IMR-90 (cell line): ENCODE measurements around the gene CHRM5. TPM values are rescaled to one million over a fixed set of nuclear protein-coding genes. Genes with fewer than 3 reads are reported as not detected.

Source experiments
- ATAC-seq: fragments of 200-7000 bp; cut with Tn5 transposase; 2 replicates; pipeline ENCODE4 v1.9.1; 2020; ENCODE audit warnings: low read depth, mild to moderate bottlenecking, moderate library complexity
- BruUV-seq: library from RNA; stranded (reverse); fragments of 400-500 nt; replicated peaks from 2 replicates; lab custom pipeline; 2021; lab: Mats Ljungman, UMichigan
- CTCF ChIA-PET: fragments of 300-600 bp; formaldehyde crosslinking; extraction: SDS; loops from one replicate; lab custom pipeline; 2021; ENCODE audit warnings: antibody characterized with exemption; lab: Yijun Ruan, JAX
- POLR2A ChIA-PET: fragments of 300-600 bp; sonication (Branson Sonifier 250); formaldehyde crosslinking; loops from one replicate; lab custom pipeline; 2022; ENCODE audit warnings: antibody characterized with exemption; ENCODE audit not compliant: unreplicated experiment; lab: Charles Lee
- DNase-seq: peaks from one replicate; pipeline ENCODE4 v3.0.0; 2013
- H2AFZ ChIP-seq: replicated peaks from 2 replicates; pipeline ENCODE3; 2013; ENCODE audit warnings: low read length, mild to moderate bottlenecking; ENCODE audit not compliant: poor library complexity
- H2AK5ac ChIP-seq: 2 replicates; pipeline ENCODE4 v1.6.1; 2013; ENCODE audit warnings: low read depth, low read length, inconsistent platforms
- H2AK9ac ChIP-seq: replicated peaks from 2 replicates; pipeline ENCODE3; 2013; ENCODE audit warnings: mild to moderate bottlenecking, low read depth, low read length, moderate library complexity; ENCODE audit not compliant: poor library complexity
- H2BK120ac ChIP-seq: 2 replicates; pipeline ENCODE4 v1.6.1; 2013; ENCODE audit warnings: low read depth, low read length, inconsistent platforms
- H2BK15ac ChIP-seq: 3 replicates; pipeline ENCODE4 v1.6.1; 2013; ENCODE audit warnings: low read depth, low read length, inconsistent platforms
- H2BK20ac ChIP-seq: 2 replicates; pipeline ENCODE4 v1.6.1; 2013; ENCODE audit warnings: low read depth, mild to moderate bottlenecking, inconsistent platforms, low read length, moderate library complexity
- H2BK5ac ChIP-seq: 2 replicates; pipeline ENCODE4 v1.6.1; 2013; ENCODE audit warnings: mild to moderate bottlenecking, low read depth, low read length, inconsistent platforms; ENCODE audit not compliant: poor library complexity, severe bottlenecking
- H3K14ac ChIP-seq: replicated peaks from 2 replicates; pipeline ENCODE4 v1.6.1; 2013; ENCODE audit warnings: low read depth, low read length, inconsistent platforms
- H3K18ac ChIP-seq: 2 replicates; pipeline ENCODE4 v1.6.1; 2013; ENCODE audit warnings: low read depth, low read length, control low read depth
- H3K23ac ChIP-seq: 2 replicates; pipeline ENCODE4 v1.6.1; 2013; ENCODE audit warnings: low read depth, low read length, inconsistent platforms
- H3K27ac ChIP-seq: 2 replicates; pipeline ENCODE4 v1.5.1; 2013; ENCODE audit warnings: mild to moderate bottlenecking, control low read depth, low read length; ENCODE audit not compliant: insufficient read depth
- H3K27me3 ChIP-seq: 2 replicates; pipeline ENCODE4 v1.6.1; 2013; ENCODE audit warnings: low read length; ENCODE audit not compliant: control insufficient read depth, insufficient read depth
- H3K36me3 ChIP-seq: 2 replicates; pipeline ENCODE4 v1.6.1; 2013; ENCODE audit warnings: low read length, mixed read lengths; ENCODE audit not compliant: control insufficient read depth, insufficient read depth
- H3K4ac ChIP-seq: 2 replicates; pipeline ENCODE4 v1.6.1; 2013; ENCODE audit warnings: low read depth, low read length, inconsistent platforms
- H3K4me1 ChIP-seq: 2 replicates; pipeline ENCODE4 v1.6.1; 2013; ENCODE audit warnings: low read length, mixed read lengths; ENCODE audit not compliant: control insufficient read depth, insufficient read depth
- H3K4me2 ChIP-seq: 2 replicates; pipeline ENCODE4 v1.6.1; 2013; ENCODE audit warnings: low read depth, mild to moderate bottlenecking, control low read depth, low read length, moderate library complexity
- H3K4me3 ChIP-seq: 2 replicates; pipeline ENCODE4 v1.5.1; 2013; ENCODE audit warnings: low read depth, mild to moderate bottlenecking, control low read depth, low read length, moderate library complexity; ENCODE audit not compliant: insufficient read depth
- H3K56ac ChIP-seq: 2 replicates; pipeline ENCODE4 v1.6.1; 2013; ENCODE audit warnings: low read length, inconsistent platforms; ENCODE audit not compliant: insufficient read depth; ENCODE audit errors: extremely low read depth
- H3K79me1 ChIP-seq, 2 experiments: 2 replicates each; pipeline ENCODE4 v1.6.1; 2013; ENCODE audit warnings: low read length in 2 of 2, inconsistent platforms in 1 of 2, low read depth in 1 of 2
- H3K9ac ChIP-seq: 2 replicates; pipeline ENCODE4 v1.6.1; 2013; ENCODE audit warnings: low read depth, low read length, control low read depth
- H3K9me1 ChIP-seq: 2 replicates; pipeline ENCODE4 v1.6.1; 2013; ENCODE audit warnings: low read length, inconsistent platforms; ENCODE audit not compliant: insufficient read depth
- H3K9me3 ChIP-seq: 2 replicates; pipeline ENCODE4 v1.6.1; 2013; ENCODE audit warnings: low read length; ENCODE audit not compliant: control insufficient read depth, insufficient read depth
- H4K20me1 ChIP-seq: 2 replicates; pipeline ENCODE4 v1.6.1; 2013; ENCODE audit warnings: low read length, inconsistent platforms; ENCODE audit not compliant: insufficient read depth
- H4K5ac ChIP-seq: 2 replicates; pipeline ENCODE4 v1.6.1; 2013; ENCODE audit warnings: mild to moderate bottlenecking, low read depth, low read length, control low read depth
- H4K8ac ChIP-seq, 2 experiments: 2 replicates each; pipeline ENCODE4 v1.6.1; 2013; ENCODE audit warnings: low read depth in 2 of 2, low read length in 2 of 2, control low read depth in 1 of 2, inconsistent platforms in 1 of 2
- H4K91ac ChIP-seq: 2 replicates; pipeline ENCODE4 v1.6.1; 2013; ENCODE audit warnings: low read depth, low read length, inconsistent platforms; ENCODE audit not compliant: insufficient read depth
- BHLHE40 ChIP-seq: fragments of 150-350 bp; IDR thresholded peaks from 2 replicates; pipeline ENCODE4 v1.6.1; 2016; ENCODE audit warnings: mild to moderate bottlenecking, low read depth, low read length
- CEBPB ChIP-seq: IDR thresholded peaks from 2 replicates; pipeline ENCODE4 v1.6.1; 2012; ENCODE audit warnings: low read depth, low read length, improper control_type of control experiment
- CHD1 ChIP-seq: IDR thresholded peaks from 2 replicates; pipeline ENCODE4 v1.6.1; 2012; ENCODE audit warnings: low read depth, low read length, improper control_type of control experiment
- ELK1 ChIP-seq: fragments of 150-350 bp; IDR thresholded peaks from 2 replicates; pipeline ENCODE4 v1.6.1; 2016; ENCODE audit warnings: low read depth, mild to moderate bottlenecking, low read length, moderate library complexity, borderline replicate concordance
- MAFK ChIP-seq: IDR thresholded peaks from 2 replicates; pipeline ENCODE4 v1.6.1; 2012; ENCODE audit warnings: low read depth, low read length, improper control_type of control experiment
- MAZ ChIP-seq: IDR thresholded peaks from 2 replicates; pipeline ENCODE4 v1.6.1; 2012; ENCODE audit warnings: low read depth, mild to moderate bottlenecking, low read length, improper control_type of control experiment, moderate library complexity, borderline replicate concordance
- MXI1 ChIP-seq: IDR thresholded peaks from 2 replicates; pipeline ENCODE4 v1.6.1; 2012; ENCODE audit warnings: low read depth, mild to moderate bottlenecking, low read length, moderate library complexity, borderline replicate concordance
- POLR2A ChIP-seq: IDR thresholded peaks from 2 replicates; pipeline ENCODE4 v1.6.1; 2012; ENCODE audit warnings: mild to moderate bottlenecking, low read depth, low read length
- RAD21 ChIP-seq: IDR thresholded peaks from 2 replicates; pipeline ENCODE4 v1.6.1; 2012; ENCODE audit warnings: low read length, improper control_type of control experiment
- RCOR1 ChIP-seq: IDR thresholded peaks from 2 replicates; pipeline ENCODE4 v1.6.1; 2012; ENCODE audit warnings: mild to moderate bottlenecking, low read length, improper control_type of control experiment; ENCODE audit not compliant: insufficient replicate concordance
- RFX5 ChIP-seq: IDR thresholded peaks from 2 replicates; pipeline ENCODE4 v1.8.0; 2012; ENCODE audit warnings: low read depth, mild to moderate bottlenecking, low read length, moderate library complexity
- SMC3 ChIP-seq: fragments of 150-350 bp; IDR thresholded peaks from 2 replicates; pipeline ENCODE4 v1.6.1; 2016; ENCODE audit warnings: low read depth, mild to moderate bottlenecking, antibody characterized with exemption, low read length, moderate library complexity
- USF2 ChIP-seq: fragments of 150-350 bp; IDR thresholded peaks from 2 replicates; pipeline ENCODE4 v1.6.1; 2017; ENCODE audit warnings: mild to moderate bottlenecking, antibody characterized with exemption, low read length, low read depth
- WGBS, 2 experiments: methylation state at CpG; one replicate each; pipeline versions ENCODE4 v1.1.5 to v1.1.7; 2013; ENCODE audit warnings: missing lambda C conversion rate in 2 of 2; ENCODE audit not compliant: insufficient read length in 1 of 2; ENCODE audit errors: extremely low coverage in 2 of 2; 5-methylcytosine and 5-hydroxymethylcytosine counted together
- dilution Hi-C: fragments of 300-500 bp; cut with HindIII; formaldehyde crosslinking; loops from one replicate; pipeline ENCODE4 v1.14.3; 2018; ENCODE audit warnings: low sequenced_read_pairs; ENCODE audit not compliant: unreplicated experiment
- in situ Hi-C: fragments of 300-500 bp; cut with MboI; formaldehyde crosslinking; loops from 3 replicates; pipeline ENCODE4 v1.14.3; 2019; ENCODE audit warnings: low sequenced_read_pairs, inconsistent platforms, mixed read lengths
- intact Hi-C: fragments of 100-400 bp; cut with micrococcal nuclease; formaldehyde crosslinking; loops from 2 replicates; pipeline ENCODE4 v1.10.0; 2022
- polyA plus RNA-seq, 3 experiments: library from polyadenylated mRNA; depleted of rRNA; stranded (reverse); fragments of >200 nt; gene quantifications; 2 replicates each; pipeline ENCODE4 v1.2.3, GENCODE V29; 2012; ENCODE audit warnings: low replicate concordance in 1 of 3
- total RNA-seq: library from RNA; depleted of rRNA; stranded (reverse); fragments of >200 nt; gene quantifications from 2 replicates; pipeline ENCODE4 v1.2.3, GENCODE V29; 2012

CHRM5 gene
- total and polyA plus RNA-seq, 2 of the 4 experiments (the other 2 are of a cell fraction): under 0.01 to 0.03 TPM

GRCh38 chr15:33982516-33982915 is 14.2 kb downstream of the CHRM5 start:
- intact Hi-C loops (loop anchor here (5.0 kb wide), 1 partner anchor 130 kb away; no protein-coding TSS in a partner anchor), in situ Hi-C loops (no loop called here), dilution Hi-C loops (no loop called here)
- Histone ChIP-seq H3K4ac (no peak overlapping the region; the same call in 1 of the 2 replicates), H3K9me3 (no peaks in the 10 kb centered on the region), H3K18ac (peak overlapping the region; percentile 86), H3K56ac (no peak overlapping the region), H2AK9ac (no peak overlapping the region), H2BK20ac (no peak overlapping the region), H3K4me3 (no peak overlapping the region), H2BK5ac (no peak overlapping the region), H4K8ac (no peak overlapping the region), H2BK15ac (no peak overlapping the region), H3K9ac (no peak overlapping the region), H3K14ac (no peak overlapping the region), H3K4me1 (peaks cover 9% of the 10 kb centered on the region), H2AK5ac (no peak overlapping the region), H3K79me1 (peaks cover 17% of the 10 kb centered on the region in 2 experiments), H3K27ac (no peak overlapping the region), H3K9me1 (peaks cover 7% of the 10 kb centered on the region), H2AFZ (no peak overlapping the region), H4K91ac (no peak overlapping the region), H3K36me3 (no peaks in the 10 kb centered on the region), H2BK120ac (no peak overlapping the region), H3K4me2 (no peak overlapping the region), H3K27me3 (no peaks in the 10 kb centered on the region), H4K5ac (peak overlapping the region; percentile 75), H3K23ac (no peak overlapping the region), H4K20me1 (no peaks in the 10 kb centered on the region)
- BruUV-seq: no TSS peak
- TF ChIP-seq MXI1: no peak
- no peak for TF ChIP-seq POLR2A
- no peak for TF ChIP-seq MAZ
- no peak for TF ChIP-seq RFX5
- no peak for TF ChIP-seq USF2
- no peak for TF ChIP-seq CHD1
- TF ChIP-seq MAFK: no peak
- TF ChIP-seq RAD21: no peak
- no peak for TF ChIP-seq CEBPB
- no peak for TF ChIP-seq BHLHE40
- TF ChIP-seq RCOR1: no peak
- no peak for TF ChIP-seq SMC3
- TF ChIP-seq ELK1: no peak
- peak; percentile 17 for DNase-seq
- ChIA-PET CTCF (no interaction called here), POLR2A (no interaction called here)
- WGBS, 2 experiments: no CpG with 5 or more reads among the region's 1 CpG
- ATAC-seq: peak; percentile 27
